HG03175 (cell line): ENCODE results near the gene LCK.

Source experiments
- ATAC-seq: cut with Tn5 transposase; IDR thresholded peaks from one replicate; pipeline ENCODE4 v1.9.1; 2021; ENCODE audit warnings: mild to moderate bottlenecking, moderate library complexity; ENCODE audit not compliant: unreplicated experiment

Gene LCK

GRCh38 chr1:32250893-32251716 is at the start of gene LCK:
Gene LCK, plus strand, starts transcription at chr1:32251265. Its CDS starts 23,065 bp downstream, at chr1:32274330.
- ATAC-seq, result peak; percentile 22

- no peak for ATAC-seq
These were observed 46.1 kb upstream of the LCK start for GRCh38 chr1:32204943-32205361.

DNA sequence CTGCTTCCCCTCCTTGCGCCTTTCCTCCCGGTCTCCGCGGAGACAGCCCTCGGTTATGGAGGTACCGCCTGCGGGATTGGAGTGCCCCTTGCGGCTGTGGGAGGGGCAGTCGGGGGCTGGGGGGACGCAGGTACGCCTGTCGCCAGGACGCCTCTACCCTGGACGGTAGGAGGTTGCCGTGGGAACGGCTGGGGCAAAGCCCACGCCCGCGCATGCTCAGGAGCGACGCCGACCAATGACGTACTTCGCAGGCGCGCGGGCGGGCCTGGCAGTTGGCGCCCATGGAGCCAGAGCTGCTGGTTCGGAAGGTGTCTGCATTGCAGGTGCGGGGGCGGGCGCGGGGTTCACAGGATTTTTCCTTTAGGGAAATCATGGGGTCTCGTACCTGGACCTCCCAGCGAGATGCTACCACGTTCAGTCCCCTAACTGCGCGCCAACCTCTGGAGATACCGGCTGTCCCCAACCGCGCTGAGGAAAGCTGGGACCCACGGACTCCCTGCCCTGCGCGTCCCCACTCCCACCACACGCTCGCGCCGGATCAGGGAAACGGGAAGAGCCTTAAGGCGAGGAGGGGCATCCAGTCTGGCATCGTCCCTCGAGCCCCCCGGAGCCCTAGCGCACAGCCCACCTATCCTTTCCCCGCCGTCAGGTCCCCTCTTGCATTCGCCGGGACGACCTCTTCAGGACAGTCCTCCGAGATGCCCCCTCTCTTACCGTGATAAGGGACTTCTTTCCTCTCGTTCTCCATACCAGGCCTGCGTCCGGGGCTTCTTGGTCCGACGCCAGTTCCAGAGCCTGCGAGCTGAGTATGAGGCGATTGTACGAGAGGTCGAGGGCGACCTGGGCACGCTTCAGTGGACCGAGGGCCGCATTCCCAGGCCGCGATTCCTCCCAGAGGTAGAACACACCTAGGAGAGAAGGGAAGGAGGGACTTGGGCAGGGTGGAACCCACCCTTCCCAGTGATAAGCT is 45.4 kb upstream of the LCK start, which contains the start of gene IQCC:
Gene IQCC, plus strand, starts transcription at position 271 of the 970 bp plus-strand sequence. Its CDS starts 11 bp downstream, at position 282.
- peak; percentile 50 for ATAC-seq

- ATAC-seq, result no peak
These were observed 42.6 kb upstream of the LCK start for GRCh38 chr1:32208469-32208868.

DNA sequence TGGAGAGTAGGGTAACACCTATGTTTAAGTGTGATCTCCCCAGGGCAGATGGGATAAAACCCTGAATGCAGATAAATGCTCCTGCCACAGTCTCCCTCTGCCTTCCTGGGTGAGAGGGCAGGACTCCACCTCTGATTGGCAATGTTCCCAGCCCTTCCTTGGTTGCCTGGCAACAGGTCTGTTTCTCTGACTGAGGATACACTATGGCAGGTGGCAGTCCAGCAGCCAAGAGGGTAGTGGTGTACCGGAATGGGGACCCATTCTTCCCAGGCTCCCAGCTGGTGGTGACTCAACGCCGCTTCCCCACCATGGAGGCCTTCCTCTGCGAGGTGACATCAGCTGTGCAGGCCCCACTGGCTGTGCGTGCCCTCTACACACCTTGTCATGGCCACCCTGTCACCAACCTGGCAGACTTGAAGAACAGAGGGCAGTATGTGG is 42.2 kb upstream of the LCK start, which contains the start of gene DCDC2B:
Gene DCDC2B, plus strand, starts transcription at position 199 of the 438 bp plus-strand sequence. Its CDS starts 5 bp downstream, at position 204.
- no peak for ATAC-seq

- no peak for ATAC-seq
These were observed 35.2 kb upstream of the LCK start for GRCh38 chr1:32215629-32216480.

DNA sequence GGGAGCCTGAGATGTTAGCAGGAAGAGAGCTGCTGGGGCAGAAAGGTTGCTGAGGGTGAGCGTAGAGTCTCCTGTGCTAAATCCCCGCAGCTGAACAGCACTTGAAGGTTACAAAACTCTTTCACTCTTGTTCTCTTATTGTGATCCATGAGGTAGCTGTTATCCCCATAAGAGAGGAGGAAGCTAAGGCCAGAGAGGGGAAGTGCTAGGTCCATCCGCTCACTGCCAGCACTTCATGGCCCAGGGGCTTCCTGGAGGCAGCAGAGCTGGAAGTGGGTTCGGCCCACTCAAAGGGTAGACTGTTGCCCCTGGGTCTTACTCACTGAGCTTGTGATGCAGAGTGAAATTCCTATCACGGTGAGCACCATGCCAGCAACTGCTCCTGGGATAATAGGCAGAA is 34.5 kb upstream of the LCK start:
- ATAC-seq, result no peak

DNA sequence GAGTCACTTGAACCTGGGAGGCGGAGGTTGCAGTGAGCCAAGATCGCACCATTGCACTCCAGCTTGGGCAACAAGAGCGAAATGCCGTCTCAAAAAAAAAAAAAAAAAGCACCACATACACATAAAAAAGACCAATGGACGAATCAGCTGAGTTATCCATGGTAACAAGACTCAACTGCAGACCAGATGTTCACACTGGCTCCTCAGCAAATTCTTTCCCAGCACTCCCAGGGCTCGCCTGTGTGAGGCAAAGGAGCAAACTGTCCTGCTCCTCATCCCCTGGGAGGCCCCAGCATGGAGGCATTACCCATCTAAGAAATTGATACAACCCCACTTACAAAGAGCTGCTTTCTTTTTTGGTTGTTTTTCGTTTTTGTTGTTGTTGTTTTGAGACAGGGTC is 32.0 kb upstream of the LCK start:
- ATAC-seq, result no peak

DNA sequence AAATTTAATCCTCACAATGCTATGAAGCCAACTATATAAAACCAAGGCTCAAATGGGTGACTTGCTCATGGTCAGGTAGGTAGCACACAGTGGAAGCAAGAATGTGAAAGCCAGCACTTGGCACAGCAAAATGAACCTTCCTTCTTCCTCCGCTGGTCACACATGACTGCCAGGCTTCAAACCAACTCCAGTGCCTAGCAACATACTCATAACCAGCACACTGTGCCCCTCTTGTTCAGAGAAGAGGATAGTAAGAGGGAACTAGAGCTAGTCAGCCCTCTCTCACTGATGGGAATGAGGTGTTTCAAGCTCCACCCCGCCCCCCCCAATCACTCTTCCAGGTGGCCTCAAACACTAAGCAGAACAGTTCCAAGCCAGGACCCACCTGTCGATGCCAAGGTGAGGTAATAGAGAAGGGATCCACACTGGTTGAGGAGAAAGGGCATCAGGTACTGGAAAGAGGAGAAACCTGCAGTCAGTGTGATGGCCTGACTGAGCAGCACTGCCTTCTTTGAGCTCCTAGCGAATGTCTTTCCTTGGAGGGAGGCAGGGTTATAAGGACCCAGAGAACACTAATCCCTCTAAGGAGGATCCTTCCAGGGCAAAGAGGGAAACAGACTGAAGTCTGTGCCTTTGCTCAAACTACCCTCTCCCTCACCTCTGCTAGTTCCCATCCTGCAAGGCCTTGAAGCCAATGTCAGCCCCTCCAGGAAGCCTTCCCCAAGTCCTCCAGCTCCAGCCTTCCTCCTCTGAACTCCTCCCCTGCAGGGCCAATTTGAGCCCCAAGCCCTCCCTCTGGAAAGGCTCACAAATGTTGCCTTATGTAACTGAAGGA is 30.1 kb upstream of the LCK start:
- no peak for ATAC-seq

DNA sequence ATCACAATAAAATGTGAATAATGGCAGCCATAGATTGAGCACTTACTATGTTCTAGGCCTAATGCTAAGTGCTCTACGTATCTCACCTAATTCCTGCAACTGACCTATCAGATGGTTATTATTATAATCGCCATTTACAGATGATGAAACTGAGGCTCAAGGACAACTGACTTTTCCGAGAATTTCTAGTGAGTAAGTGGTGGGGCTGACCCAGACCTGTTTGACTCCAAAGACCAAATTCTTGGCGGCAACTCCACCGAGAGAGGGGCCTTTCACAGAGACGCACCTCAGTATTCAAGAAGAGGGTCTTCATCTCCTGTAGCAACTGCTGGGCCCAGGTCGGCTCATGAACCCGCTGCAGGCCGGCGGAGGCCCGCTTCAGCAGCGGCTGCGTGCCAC is 29.5 kb upstream of the LCK start:
- no peak for ATAC-seq

DNA sequence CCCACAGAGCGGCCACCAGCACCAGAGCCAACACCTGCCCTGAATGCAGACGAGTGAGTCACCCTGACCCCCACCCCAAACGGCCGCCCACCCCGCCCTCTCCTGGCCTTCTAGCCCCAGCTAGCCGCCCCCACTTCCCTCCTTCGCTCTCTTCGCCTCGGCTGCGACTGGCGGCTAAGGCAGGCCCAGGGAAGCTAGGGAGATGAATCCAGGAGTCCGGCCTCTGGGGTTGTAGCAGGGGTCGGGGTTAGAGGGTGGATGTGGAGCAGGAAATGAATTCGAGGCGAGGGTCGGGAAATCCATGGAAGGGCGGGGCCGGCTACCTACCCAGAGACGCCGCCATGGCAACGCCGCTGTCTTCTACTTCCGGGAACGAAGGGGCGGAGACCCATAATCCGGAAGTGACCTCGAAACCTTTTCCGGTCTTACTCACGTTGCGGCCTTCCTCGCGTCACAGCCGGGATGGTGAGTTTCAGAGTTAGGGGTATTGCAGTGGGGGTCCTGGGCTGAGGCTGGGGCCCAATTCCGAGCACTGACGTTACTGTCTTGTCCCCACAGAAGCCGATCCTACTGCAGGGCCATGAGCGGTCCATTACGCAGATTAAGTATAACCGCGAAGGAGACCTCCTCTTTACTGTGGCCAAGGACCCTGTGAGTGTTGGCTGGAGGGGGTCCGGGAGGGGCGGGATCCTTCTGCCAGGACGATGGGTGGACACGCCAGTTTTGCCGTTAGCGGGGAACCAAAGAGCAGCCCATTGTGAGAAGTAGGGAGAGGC is 28.9 kb upstream of the LCK start, which contains the start of the genes EIF3I and TMEM234:
Gene EIF3I, plus strand, starts transcription at position 428 of the 776 bp plus-strand sequence. Its CDS starts 35 bp downstream, at position 463.
Gene TMEM234, minus strand, starts transcription at position 374 of the 776 bp plus-strand sequence. Its CDS starts 31 bp downstream, at position 343.
- ATAC-seq, result peak; percentile 98

DNA sequence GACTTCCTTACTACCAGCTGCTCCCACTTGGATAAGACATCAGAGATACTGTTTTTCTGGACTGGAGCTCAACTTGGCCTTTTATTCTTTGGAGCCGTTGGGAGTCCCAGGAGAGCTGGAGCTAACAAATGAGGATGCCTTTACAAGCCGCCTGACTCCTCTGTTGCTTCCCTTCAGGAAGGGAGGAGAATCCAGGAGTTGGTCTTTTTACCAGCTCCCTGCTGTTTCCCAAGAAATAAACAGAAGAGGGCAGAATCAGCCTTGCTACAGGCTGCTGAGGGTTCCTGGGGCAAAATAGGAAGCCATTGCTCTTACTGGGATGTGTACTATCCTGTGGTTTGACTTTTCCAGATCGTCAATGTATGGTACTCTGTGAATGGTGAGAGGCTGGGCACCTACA is 27.4 kb upstream of the LCK start:
- ATAC-seq, result no peak

- ATAC-seq, result no peak
These were observed 26.8 kb upstream of the LCK start for GRCh38 chr1:32224285-32224684.

- no peak for ATAC-seq
These were observed 22.3 kb upstream of the LCK start for GRCh38 chr1:32228771-32229170.

DNA sequence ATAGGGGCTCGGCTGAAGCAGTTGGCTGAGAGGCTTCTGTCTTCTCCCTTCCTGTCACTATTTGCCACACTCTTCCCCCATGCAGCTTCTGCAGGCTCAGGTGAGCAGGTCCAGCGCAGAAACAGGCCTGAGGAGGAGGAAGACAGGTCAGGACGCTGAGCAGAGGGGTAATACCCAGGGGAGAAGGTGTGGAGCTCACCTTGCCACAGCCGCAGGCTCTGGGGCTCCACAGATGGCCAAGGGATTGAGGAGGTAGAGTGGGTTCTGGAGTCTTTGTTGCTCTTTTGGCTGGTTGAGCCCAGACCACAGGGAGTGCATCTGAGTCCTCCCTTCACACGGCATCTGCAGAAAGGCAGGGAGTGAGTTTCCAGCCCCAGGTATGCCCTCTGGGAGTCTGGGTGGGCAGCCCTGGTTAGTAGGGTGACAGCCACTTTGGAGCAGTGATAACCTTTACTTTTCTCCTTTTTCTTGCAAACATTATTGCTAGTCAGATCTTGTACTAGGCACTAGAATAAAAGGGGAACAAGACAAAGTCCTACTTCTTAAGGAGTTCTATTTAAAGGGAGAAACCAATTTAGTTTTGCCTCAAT is 19.1 kb upstream of the LCK start:
- no peak for ATAC-seq

GRCh38 chr1:32232558-32233304 is 18.3 kb upstream of the LCK start:
- no peak for ATAC-seq

GRCh38 chr1:32234792-32235191 is 16.3 kb upstream of the LCK start:
- no peak for ATAC-seq
